Measurements from ENCODE around the gene PCDHB9. TPM values are rescaled to one million over a fixed set of nuclear protein-coding genes. Genes with fewer than 3 reads are reported as not detected.

The PCDHB9 gene
- total RNA-seq, 4 donors from 2014 or later = 0.18 to 1.7 (median 0.39) TPM

GRCh38 chr5:141236516-141237313 lies 49.8 kb downstream of the PCDHB9 start:
- DNase-seq = no peak
- Histone ChIP-seq H3K27ac (no peak overlapping the region), H3K9me3 (peaks cover 0 to 60% (median 17%) of the 10 kb centered on the region in 4 donors), H3K27me3 (no peaks in the 10 kb centered on the region), H3K4me3 (no peak overlapping the region), H3K4me1 (no peaks in the 10 kb centered on the region), H3K36me3 (no peaks in the 10 kb centered on the region)
- TF ChIP-seq CTCF (IDR thresholded peaks at IDR 0.05) (no peak), POLR2A (IDR thresholded peaks at IDR 0.05) (no peak)

Other genes with a start within 250 kb of the PCDHB9 start
- 1 to 10 TPM in 1 of 4 donors, under 1 TPM in 3; 0.18 to 1.7 (median 0.43) TPM for gene PCDHAC2, start 220.7 kb upstream of the PCDHB9 start, total RNA-seq
- not detected for gene PCDHB1, start 135.8 kb upstream of the PCDHB9 start, total RNA-seq
- gene PCDHB2, start 92.5 kb upstream of the PCDHB9 start, total RNA-seq = 1 to 10 TPM in 1 of 4 donors, under 1 TPM in 3; 0.35 to 1.3 (median 0.65) TPM
- 1 to 10 TPM in 2 of 4 donors, under 1 TPM in 1, not detected in 1; 0.70 to 4.1 (median 1.1) TPM for gene PCDHB3, start 86.7 kb upstream of the PCDHB9 start, total RNA-seq
- 1 to 10 TPM in 2 of 4 donors, under 1 TPM in 1, not detected in 1; 0.80 to 6.6 (median 1.2) TPM for gene PCDHB4, start 65.3 kb upstream of the PCDHB9 start, total RNA-seq
- under 1 TPM in 1 of 4 donors, not detected in 3; 0.18 TPM for gene PCDHB5, start 52.0 kb upstream of the PCDHB9 start, total RNA-seq
- under 1 TPM in 1 of 4 donors, not detected in 3; 0.54 TPM for gene PCDHB6, start 37.1 kb upstream of the PCDHB9 start, total RNA-seq
- under 1 TPM in 2 of 4 donors, not detected in 2; 0.53 to 0.54 TPM for gene PCDHB7, start 14.5 kb upstream of the PCDHB9 start, total RNA-seq
- not detected for gene PCDHB8, start 9.4 kb upstream of the PCDHB9 start, total RNA-seq
- gene PCDHB16, start 4.8 kb upstream of the PCDHB9 start, total RNA-seq = 1 to 10 TPM in 1 of 4 donors, under 1 TPM in 2, not detected in 1; 0.35 to 5.8 (median 0.40) TPM
- gene PCDHB10, start 5.2 kb downstream of the PCDHB9 start, total RNA-seq = under 1 TPM in 3 of 4 donors, not detected in 1; 0.54 to 0.83 (median 0.76) TPM
- 1 to 10 TPM in 1 of 4 donors, under 1 TPM in 1, not detected in 2; 0.27 to 2.8 TPM for gene PCDHB11, start 12.5 kb downstream of the PCDHB9 start, total RNA-seq
- 1 to 10 TPM in 1 of 4 donors, under 1 TPM in 3; 0.35 to 4.1 (median 0.88) TPM for gene PCDHB12, start 21.6 kb downstream of the PCDHB9 start, total RNA-seq
- gene PCDHB13, start 26.8 kb downstream of the PCDHB9 start, total RNA-seq = under 1 TPM; 0.13 to 0.83 (median 0.32) TPM
- gene PCDHB14, start 36.2 kb downstream of the PCDHB9 start, total RNA-seq = 1 to 10 TPM in 1 of 4 donors, under 1 TPM in 2, not detected in 1; 0.19 to 1.1 (median 0.54) TPM
- under 1 TPM in 2 of 4 donors, not detected in 2; 0.27 to 0.35 TPM for gene PCDHB15, start 58.2 kb downstream of the PCDHB9 start, total RNA-seq
- gene SLC25A2, start 116.9 kb downstream of the PCDHB9 start, total RNA-seq = 1 to 10 TPM; 1.1 to 4.1 (median 2.9) TPM
- 10 to 100 TPM; 42.2 to 80.0 (median 47.5) TPM for gene TAF7, start 133.6 kb downstream of the PCDHB9 start, total RNA-seq
- gene PCDHGA1, start 143.4 kb downstream of the PCDHB9 start, total RNA-seq = 1 to 10 TPM in 1 of 4 donors, not detected in 3; 1.7 TPM
- gene PCDHGA2, start 151.6 kb downstream of the PCDHB9 start, total RNA-seq = 1 to 10 TPM in 2 of 4 donors, under 1 TPM in 1, not detected in 1; 0.57 to 1.7 (median 1.1) TPM
- 1 to 10 TPM in 1 of 4 donors, under 1 TPM in 2, not detected in 1; 0.40 to 1.7 (median 0.76) TPM for gene PCDHGA3, start 156.7 kb downstream of the PCDHB9 start, total RNA-seq
- under 1 TPM in 3 of 4 donors, not detected in 1; 0.27 to 0.53 (median 0.47) TPM for gene PCDHGB1, start 162.9 kb downstream of the PCDHB9 start, total RNA-seq
- 1 to 10 TPM in 2 of 4 donors, under 1 TPM in 2; 0.27 to 3.3 (median 0.81) TPM for gene PCDHGA4, start 167.9 kb downstream of the PCDHB9 start, total RNA-seq
- 1 to 10 TPM; 1.2 to 5.8 (median 1.6) TPM for gene PCDHGB2, start 172.8 kb downstream of the PCDHB9 start, total RNA-seq
- gene PCDHGA5, start 177.0 kb downstream of the PCDHB9 start, total RNA-seq = 10 to 100 TPM in 1 of 4 donors, 1 to 10 TPM in 2, under 1 TPM in 1; 0.94 to 10.7 (median 1.7) TPM
- gene PCDHGB3, start 183.1 kb downstream of the PCDHB9 start, total RNA-seq = 1 to 10 TPM; 1.6 to 5.0 (median 2.0) TPM
- 1 to 10 TPM in 2 of 4 donors, under 1 TPM in 2; 0.70 to 4.1 (median 1.0) TPM for gene PCDHGA6, start 186.7 kb downstream of the PCDHB9 start, total RNA-seq
- gene PCDHGA7, start 195.6 kb downstream of the PCDHB9 start, total RNA-seq = 1 to 10 TPM in 2 of 4 donors, under 1 TPM in 2; 0.35 to 2.5 (median 0.95) TPM
- gene PCDHGB4, start 200.5 kb downstream of the PCDHB9 start, total RNA-seq = 1 to 10 TPM; 1.1 to 3.3 (median 1.9) TPM
- gene PCDHGA8, start 205.5 kb downstream of the PCDHB9 start, total RNA-seq = 1 to 10 TPM in 2 of 4 donors, under 1 TPM in 2; 0.35 to 2.5 (median 1.1) TPM
- gene PCDHGB5, start 210.8 kb downstream of the PCDHB9 start, total RNA-seq = 1 to 10 TPM; 2.3 to 9.1 (median 2.9) TPM
- 10 to 100 TPM in 1 of 4 donors, 1 to 10 TPM in 3; 1.9 to 17.3 (median 4.0) TPM for gene PCDHGA9, start 215.6 kb downstream of the PCDHB9 start, total RNA-seq
- 1 to 10 TPM; 1.1 to 7.4 (median 3.3) TPM for gene PCDHGB6, start 220.9 kb downstream of the PCDHB9 start, total RNA-seq
- 1 to 10 TPM; 3.2 to 7.7 (median 4.2) TPM for gene PCDHGA10, start 225.8 kb downstream of the PCDHB9 start, total RNA-seq
- gene PCDHGB7, start 230.5 kb downstream of the PCDHB9 start, total RNA-seq = 1 to 10 TPM; 4.0 to 5.8 (median 4.3) TPM
- gene PCDHGA11, start 233.9 kb downstream of the PCDHB9 start, total RNA-seq = 1 to 10 TPM; 1.1 to 5.0 (median 2.4) TPM
- gene PCDHGA12, start 243.3 kb downstream of the PCDHB9 start, total RNA-seq = 10 to 100 TPM in 1 of 4 donors, 1 to 10 TPM in 3; 1.4 to 12.4 (median 4.7) TPM

All from Peyer's patch (tissue), 4 donors.